ENCODE data around the gene ARHGAP9. TPM values are rescaled to one million over a fixed set of nuclear protein-coding genes. Genes with fewer than 3 reads are reported as not detected.
"Not testable (repeated sequence)": the region's sequence is repeated elsewhere in the genome, so short reads cannot be mapped to it uniquely, and the experiment has no call there.

Gene ARHGAP9
- total RNA-seq, 2 experiments from 2014 or later, result 130 to 133 TPM

DNA sequence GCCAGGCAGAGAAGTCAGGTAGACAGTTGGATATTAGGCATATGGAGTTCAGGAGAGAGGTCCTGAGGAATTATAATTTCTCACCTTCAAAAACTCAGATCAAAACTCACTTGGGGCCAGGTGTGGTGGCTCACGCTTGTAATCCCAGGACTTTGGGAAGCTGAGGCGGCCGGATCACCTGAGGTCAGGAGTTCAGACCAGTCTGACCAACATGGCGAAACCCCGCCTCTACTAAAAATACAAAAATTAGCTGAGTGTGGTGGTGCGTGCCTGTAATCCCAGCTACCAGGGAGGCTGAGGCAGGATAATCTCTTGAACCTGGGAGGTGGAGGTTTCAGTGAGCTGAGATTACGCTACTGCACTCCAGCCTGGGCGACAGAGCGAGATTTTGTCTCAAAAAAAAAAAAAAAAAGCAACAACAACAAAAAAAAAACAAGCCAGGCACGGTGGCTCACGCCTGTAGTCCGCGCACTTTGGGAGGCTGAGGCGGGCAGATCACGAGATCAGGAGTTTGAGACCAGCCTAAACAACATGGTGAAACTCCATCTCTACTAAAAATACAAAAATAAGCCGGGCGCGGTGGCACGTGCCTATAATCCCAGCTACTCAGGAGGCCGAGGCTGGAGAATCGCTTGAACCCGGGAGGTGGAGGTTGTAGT, 22.8 kb upstream of the ARHGAP9 start:
- POLR2A ChIA-PET, result interaction anchor here (0.6 to 1.4 kb wide), 2 partner anchors 13 to 238 kb away, joined by 3 to 9 read pairs; no protein-coding TSS in a partner anchor
- CTCF ChIA-PET, result interaction anchor here (0.6 kb wide), 2 partner anchors 22 to 100 kb away, joined by 3 to 4 read pairs; no protein-coding TSS in a partner anchor

DNA sequence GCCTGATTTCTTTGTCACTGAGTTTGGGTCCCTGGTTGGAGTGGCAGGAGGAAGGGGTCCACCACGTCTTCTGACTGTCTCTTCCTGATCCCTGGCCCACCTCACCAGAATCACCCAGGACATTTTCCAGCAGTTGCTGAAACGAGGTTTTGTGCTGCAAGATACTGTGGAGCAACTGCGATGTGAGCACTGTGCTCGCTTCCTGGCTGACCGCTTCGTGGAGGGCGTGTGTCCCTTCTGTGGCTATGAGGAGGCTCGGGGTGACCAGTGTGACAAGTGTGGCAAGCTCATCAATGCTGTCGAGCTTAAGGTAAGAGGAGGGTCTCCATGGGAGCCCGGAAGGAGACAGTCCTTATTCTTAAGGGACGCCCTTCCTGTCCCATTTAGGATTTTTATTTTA, 20.5 kb upstream of the ARHGAP9 start:
- CTCF ChIA-PET, result no interaction called here
- POLR2A ChIA-PET, result no interaction called here

DNA sequence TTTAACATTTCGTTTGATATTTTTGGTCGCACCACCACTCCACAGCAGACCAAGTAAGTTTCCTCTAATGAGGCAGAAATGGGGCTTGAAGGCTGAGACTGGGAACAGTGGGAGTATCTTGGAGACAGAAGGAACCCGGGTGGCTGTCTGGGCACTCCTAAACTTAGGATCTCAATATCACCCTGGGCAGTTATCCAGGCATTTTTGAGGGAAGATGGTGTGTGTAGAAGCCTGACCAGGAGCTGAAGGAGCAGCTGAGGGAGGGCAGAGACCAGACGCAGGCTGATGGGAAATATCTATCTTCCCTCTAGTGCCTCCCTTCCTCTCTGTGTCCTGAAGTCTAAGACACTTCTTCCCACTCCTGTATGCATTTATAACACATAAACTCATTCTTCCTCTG, 18.9 kb upstream of the ARHGAP9 start:
- POLR2A ChIA-PET, result no interaction called here
- CTCF ChIA-PET, result no interaction called here

GRCh38 chr12:57498132-57498502, 18.5 kb upstream of the ARHGAP9 start:
- ChIA-PET CTCF (no interaction called here), POLR2A (interaction anchor here (0.6 kb wide), 1 partner anchor 11 kb away, joined by 4 read pairs; no protein-coding TSS in a partner anchor)

- ChIA-PET CTCF (interaction anchor here (0.7 to 1.4 kb wide), 3 partner anchors 22 to 256 kb away, joined by 3 read pairs; no protein-coding TSS in a partner anchor), POLR2A (interaction anchor here (0.5 to 0.6 kb wide), 2 partner anchors 11 to 17 kb away, joined by 3 to 4 read pairs; no protein-coding TSS in a partner anchor)
These were observed 17.8 kb upstream of the ARHGAP9 start for GRCh38 chr12:57497223-57498131.

GRCh38 chr12:57496822-57497221, 17.2 kb upstream of the ARHGAP9 start:
- ChIA-PET CTCF (interaction anchor here (0.7 to 1.4 kb wide), 3 partner anchors 22 to 255 kb away, joined by 3 read pairs; no protein-coding TSS in a partner anchor), POLR2A (interaction anchor here (0.5 kb wide), 1 partner anchor 17 kb away, joined by 3 read pairs; no protein-coding TSS in a partner anchor)

GRCh38 chr12:57495051-57495701, 15.5 kb upstream of the ARHGAP9 start:
- POLR2A ChIA-PET, CTCF ChIA-PET: not testable (repeated sequence)

GRCh38 chr12:57491393-57492280, 12.0 kb upstream of the ARHGAP9 start:
- ChIA-PET POLR2A (interaction anchor here (1.0 kb wide), 1 partner anchor 31 kb away, joined by 3 read pairs; the partner anchor contains the start of gene MBD6), CTCF (interaction anchor here (0.7 to 1.5 kb wide), 2 partner anchors 29 to 111 kb away, joined by 3 read pairs; no protein-coding TSS in a partner anchor)

GRCh38 chr12:57490126-57490525, 10.5 kb upstream of the ARHGAP9 start:
- POLR2A ChIA-PET, result interaction anchor here (0.9 to 1.8 kb wide), 2 partner anchors 12 to 29 kb away, joined by 3 to 9 read pairs; no protein-coding TSS in a partner anchor
- CTCF ChIA-PET, result no interaction called here

DNA sequence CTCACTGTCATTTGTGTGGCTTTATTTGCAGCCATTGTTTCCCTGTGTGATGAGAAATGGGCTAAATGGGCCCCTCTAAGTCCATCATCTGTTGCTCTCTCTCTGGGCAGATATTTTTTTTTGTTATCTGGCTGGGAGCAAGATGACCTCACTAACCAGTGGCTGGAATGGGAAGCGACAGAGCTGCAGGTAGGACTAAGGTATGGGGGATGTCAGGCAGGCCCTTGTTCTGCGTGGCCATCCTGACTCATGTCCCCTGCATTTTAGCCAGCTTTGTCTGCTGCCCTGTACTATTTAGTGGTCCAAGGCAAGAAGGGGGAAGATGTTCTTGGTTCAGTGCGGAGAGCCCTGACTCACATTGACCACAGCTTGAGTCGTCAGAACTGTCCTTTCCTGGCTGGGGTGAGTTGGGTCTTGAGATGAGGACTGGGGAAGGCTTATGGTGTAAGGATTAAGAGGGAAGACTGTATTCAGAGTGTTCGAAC, 9.5 kb upstream of the ARHGAP9 start:
- ChIA-PET POLR2A (interaction anchor here (0.7 to 1.8 kb wide), 3 partner anchors 13 to 35 kb away, joined by 4 to 9 read pairs (median 7); partner anchors contain the start of gene DDIT3), CTCF (interaction anchor here (1.0 to 1.4 kb wide), 4 partner anchors 9 to 29 kb away, joined by 3 to 4 read pairs (median 3); partner anchors contain the start of gene ARHGAP9)

- POLR2A ChIA-PET, result interaction anchor here (0.7 to 1.8 kb wide), 3 partner anchors 14 to 35 kb away, joined by 4 to 9 read pairs (median 7); partner anchors contain the start of gene DDIT3
- CTCF ChIA-PET, result interaction anchor here (1.0 to 1.6 kb wide), 5 partner anchors 8 to 31 kb away, joined by 3 to 4 read pairs (median 3); partner anchors contain the start of genes ARHGAP9 and DDIT3
These were observed 8.9 kb upstream of the ARHGAP9 start for GRCh38 chr12:57488402-57489156.

DNA sequence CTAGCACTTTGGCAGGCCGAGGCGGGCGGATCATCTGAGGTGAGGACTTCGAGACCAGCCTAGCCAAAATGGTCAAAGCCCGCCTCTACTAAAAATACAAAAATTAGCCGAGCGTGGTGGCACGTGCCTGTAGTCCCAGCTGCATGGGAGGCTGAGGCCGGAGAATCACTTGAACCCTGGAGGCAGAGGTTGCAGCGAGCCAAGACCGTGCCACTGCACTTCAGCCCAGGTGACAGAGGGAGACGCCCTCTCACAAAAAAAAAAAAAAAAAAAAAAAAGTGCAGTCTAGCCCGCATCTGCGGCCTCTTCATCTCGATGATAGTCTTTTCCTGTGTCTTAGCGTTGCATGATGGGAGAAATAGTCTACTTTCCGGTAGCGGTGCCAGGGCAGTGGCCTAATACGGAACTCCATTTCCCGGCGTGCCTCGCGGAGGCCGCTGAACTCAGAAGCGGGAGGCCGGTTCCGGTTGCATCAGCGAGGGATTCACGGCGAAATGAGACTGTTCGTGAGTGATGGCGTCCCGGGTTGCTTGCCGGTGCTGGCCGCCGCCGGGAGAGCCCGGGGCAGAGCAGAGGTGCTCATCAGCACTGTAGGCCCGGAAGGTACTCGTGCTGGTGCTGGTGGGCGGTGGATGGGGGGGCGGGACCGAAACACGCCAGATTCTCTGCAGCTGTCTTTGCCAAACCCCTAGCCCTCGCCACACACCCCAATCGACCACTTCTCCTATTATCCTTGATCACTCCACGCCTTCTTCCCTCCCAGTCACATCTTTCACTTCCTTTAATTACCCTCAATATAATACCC, 8.1 kb upstream of the ARHGAP9 start, which contains the start of gene MARS1:
Gene MARS1, plus strand, starts transcription at position 472 of the 805 bp plus-strand sequence. Its CDS starts 23 bp downstream, at position 495.
- POLR2A ChIA-PET, result interaction anchor here (1.6 kb wide), 1 partner anchor 32 kb away, joined by 7 read pairs; the partner anchor contains the start of gene DDIT3

GRCh38 chr12:57487055-57487596, 7.5 kb upstream of the ARHGAP9 start:
- ChIA-PET CTCF (interaction anchor here (0.8 to 1.6 kb wide), 4 partner anchors 10 to 52 kb away, joined by 3 to 6 read pairs (median 4); partner anchors contain the start of genes DDIT3 and INHBC), POLR2A (interaction anchor here (0.6 to 1.7 kb wide), 2 partner anchors 10 to 11 kb away, joined by 4 to 5 read pairs; no protein-coding TSS in a partner anchor)

More for the DNA sequence above, 8.1 kb upstream of the ARHGAP9 start, which contains the start of gene MARS1:
- CTCF ChIA-PET, result interaction anchor here (0.8 to 1.6 kb wide), 6 partner anchors 8 to 53 kb away, joined by 3 to 5 read pairs (median 4); partner anchors contain the start of genes ARHGAP9, DDIT3 and INHBC

- ChIA-PET POLR2A (interaction anchor here (1.7 kb wide), 1 partner anchor 9 kb away, joined by 5 read pairs; no protein-coding TSS in a partner anchor), CTCF (interaction anchor here (1.0 to 1.3 kb wide), 2 partner anchors 9 to 27 kb away, joined by 3 read pairs; partner anchors contain the start of gene GLI1)
These were observed 6.0 kb upstream of the ARHGAP9 start for GRCh38 chr12:57485695-57486094.

DNA sequence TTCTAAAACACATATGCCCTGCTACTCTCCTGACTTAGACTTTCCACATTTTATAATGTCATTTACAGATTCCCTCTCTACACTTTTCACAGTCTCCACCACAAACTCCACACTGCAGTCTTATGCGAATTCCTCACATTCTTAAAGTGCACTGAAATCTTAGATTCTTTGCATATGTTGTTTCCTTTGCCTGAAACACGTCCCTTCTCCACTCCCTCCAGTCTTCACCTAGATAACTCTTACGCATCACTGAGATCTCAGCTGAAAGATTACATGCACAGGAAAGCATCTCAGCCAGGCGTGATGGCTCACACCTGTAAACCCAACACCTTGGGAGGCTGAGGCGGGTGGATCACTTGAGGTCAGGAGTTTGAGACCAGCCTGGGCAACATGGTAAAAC, 3.8 kb upstream of the ARHGAP9 start:
- POLR2A ChIA-PET, result no interaction called here
- CTCF ChIA-PET, result no interaction called here
